Panc1 (cell line): ENCODE data around the gene TBX19. TPM values are rescaled to one million over a fixed set of nuclear protein-coding genes. Genes with fewer than 3 reads are reported as not detected.

Source experiments
- ATAC-seq: fragments of 200-7000 bp; cut with Tn5 transposase; 2 replicates; pipeline ENCODE4 v1.9.1; 2020; ENCODE audit warnings: mild to moderate bottlenecking, moderate library complexity
- BruUV-seq: library from RNA; stranded (reverse); fragments of 400-500 nt; replicated peaks from 2 replicates; lab custom pipeline; 2021; lab: Mats Ljungman, UMichigan
- CTCF ChIA-PET: fragments of 300-600 bp; sonication (Branson Sonifier 250); formaldehyde crosslinking; loops from one replicate; lab custom pipeline; 2022; ENCODE audit warnings: antibody characterized with exemption; lab: Charles Lee
- POLR2A ChIA-PET: fragments of 300-600 bp; sonication (Branson Sonifier 250); formaldehyde crosslinking; loops from one replicate; lab custom pipeline; 2022; ENCODE audit warnings: antibody characterized with exemption; lab: Charles Lee
- DNase-seq: peaks from one replicate; pipeline ENCODE4 v3.0.0-alpha.2; 2010; ENCODE audit warnings: low read depth, low spot score
- H3K27ac ChIP-seq: 2 replicates; pipeline ENCODE4 v1.5.1; 2011; ENCODE audit warnings: mild to moderate bottlenecking, low read length, inconsistent platforms
- H3K27me3 ChIP-seq: fragments of 200-500 bp; sonication (Bioruptor generic); 2 replicates; pipeline ENCODE4 v1.6.0; 2014; ENCODE audit warnings: low read length, inconsistent platforms; ENCODE audit not compliant: control insufficient read depth, insufficient read depth
- H3K36me3 ChIP-seq: fragments of 200-500 bp; sonication (Bioruptor generic); 2 replicates; pipeline ENCODE4 v1.5.1; 2014; ENCODE audit warnings: inconsistent platforms, mild to moderate bottlenecking, low read length, moderate library complexity; ENCODE audit not compliant: control insufficient read depth, insufficient read depth
- H3K4me1 ChIP-seq: 2 replicates; pipeline ENCODE4 v1.5.1; 2011; ENCODE audit warnings: inconsistent platforms, mild to moderate bottlenecking, low read length, moderate library complexity; ENCODE audit not compliant: control insufficient read depth, insufficient read depth
- H3K4me3 ChIP-seq, 2 experiments: 2 replicates each; pipeline ENCODE4 v1.5.1; 2011 to 2012; ENCODE audit warnings: low read depth in 2 of 2, low read length in 2 of 2, mild to moderate bottlenecking in 2 of 2, inconsistent platforms in 1 of 2, moderate library complexity in 1 of 2
- H3K9me3 ChIP-seq: fragments of 200-500 bp; sonication (Bioruptor generic); 2 replicates; pipeline ENCODE4 v1.5.1; 2014; ENCODE audit warnings: low read depth, mild to moderate bottlenecking, inconsistent platforms, low read length, moderate library complexity; ENCODE audit not compliant: control insufficient read depth, insufficient read depth
- CTCF ChIP-seq: fragments of 450-650 bp; IDR thresholded peaks from 2 replicates; pipeline ENCODE4 v1.5.1; 2017; ENCODE audit warnings: mild to moderate bottlenecking
- POLR2AphosphoS5 ChIP-seq: IDR thresholded peaks from 2 replicates; pipeline ENCODE4 v1.6.1; 2012; ENCODE audit warnings: mild to moderate bottlenecking, low read depth, low read length, moderate library complexity
- REST ChIP-seq, 2 experiments: IDR thresholded peaks; 2 replicates each; pipeline ENCODE4 v1.6.1; 2011 to 2012; ENCODE audit warnings: low read depth in 2 of 2, control low read depth in 1 of 2, low read length in 1 of 2, mild to moderate bottlenecking in 1 of 2, moderate library complexity in 1 of 2; ENCODE audit not compliant: insufficient read depth in 1 of 2
- SIN3A ChIP-seq: IDR thresholded peaks from 2 replicates; pipeline ENCODE4 v1.6.1; 2012; ENCODE audit warnings: low read depth, mild to moderate bottlenecking, low read length, moderate library complexity, borderline replicate concordance; ENCODE audit not compliant: insufficient read depth
- TCF7L2 ChIP-seq: IDR thresholded peaks from 2 replicates; pipeline ENCODE4 v1.6.1; 2011; ENCODE audit warnings: mild to moderate bottlenecking, low read depth, low read length, inconsistent platforms
- in situ Hi-C: cut with HindIII; loops from 2 replicates; pipeline ENCODE4 v1.10.0; 2016; ENCODE audit warnings: low sequenced_read_pairs, low pct_unique_long_range_greater_than_20kb
- intact Hi-C: fragments of 100-400 bp; cut with micrococcal nuclease; formaldehyde crosslinking; loops from one replicate; pipeline ENCODE4 v1.10.0; 2022; ENCODE audit not compliant: unreplicated experiment
- total RNA-seq: library from RNA; stranded (reverse); gene quantifications from one replicate; pipeline ENCODE4 v1.2.1, GENCODE V29; 2021; ENCODE audit not compliant: unreplicated experiment

The TBX19 gene
- total RNA-seq, 1 experiment from 2014 or later, result 2.2 TPM

DNA sequence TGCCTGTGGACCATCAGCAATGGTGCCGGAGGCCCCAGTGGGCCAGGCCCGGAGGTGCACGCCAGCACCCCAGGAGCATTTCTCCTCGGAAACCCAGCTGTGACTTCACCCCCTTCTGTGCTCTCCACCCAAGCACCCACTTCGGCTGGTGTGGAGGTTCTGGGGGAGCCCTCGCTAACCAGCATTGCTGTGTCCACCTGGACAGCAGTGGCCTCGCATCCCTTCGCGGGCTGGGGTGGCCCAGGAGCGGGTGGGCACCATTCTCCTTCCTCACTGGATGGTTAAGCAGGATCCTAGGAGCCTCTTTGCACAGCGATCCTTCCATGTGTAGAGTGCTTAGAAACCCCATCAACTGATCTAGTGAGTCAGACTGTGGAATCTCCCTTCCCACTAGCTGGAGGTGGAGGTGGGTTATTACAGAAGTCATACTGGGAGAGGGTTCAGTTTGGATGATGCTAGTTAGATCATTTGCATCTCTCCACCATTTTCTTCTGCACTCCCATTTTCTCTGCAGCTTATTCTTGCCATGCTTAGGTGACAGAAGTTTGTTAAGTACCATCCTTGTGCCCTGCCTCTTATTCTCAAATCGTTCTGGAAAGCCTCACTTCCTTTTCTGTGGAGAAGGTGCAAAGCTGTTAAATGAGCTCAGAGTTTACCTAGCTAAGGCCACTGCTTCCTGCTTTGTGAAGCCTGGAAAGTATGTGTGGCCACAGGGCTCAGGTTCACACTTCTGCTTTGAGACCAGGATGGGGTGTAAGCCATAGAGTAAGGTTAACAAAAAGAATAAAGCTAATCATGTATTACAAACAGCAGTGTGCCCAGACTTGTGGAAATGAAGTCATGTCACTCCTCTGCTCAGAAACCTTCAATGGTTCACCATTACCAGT is 32.3 kb downstream of the TBX19 start:
- ChIA-PET POLR2A (no interaction called here), CTCF (no interaction called here)
- Histone ChIP-seq H3K36me3 (no peaks in the 10 kb centered on the region), H3K9me3 (no peaks in the 10 kb centered on the region), H3K27ac (no peak overlapping the region), H3K27me3 (no peaks in the 10 kb centered on the region), H3K4me1 (no peaks in the 10 kb centered on the region), H3K4me3 (no peak overlapping the region)
- ATAC-seq (no peak), DNase-seq (no peak)
- intact Hi-C loops, result no loop called here
- no TSS peak for BruUV-seq
- TF ChIP-seq REST (IDR thresholded peaks at IDR 0.05; ENCODE audit: insufficient read depth in 1 of 2, low read depth in 2 of 2, low read length in 1 of 2) (no peak), TCF7L2 (no peak), CTCF (no peak)
- in situ Hi-C loops, result no loop called here

DNA sequence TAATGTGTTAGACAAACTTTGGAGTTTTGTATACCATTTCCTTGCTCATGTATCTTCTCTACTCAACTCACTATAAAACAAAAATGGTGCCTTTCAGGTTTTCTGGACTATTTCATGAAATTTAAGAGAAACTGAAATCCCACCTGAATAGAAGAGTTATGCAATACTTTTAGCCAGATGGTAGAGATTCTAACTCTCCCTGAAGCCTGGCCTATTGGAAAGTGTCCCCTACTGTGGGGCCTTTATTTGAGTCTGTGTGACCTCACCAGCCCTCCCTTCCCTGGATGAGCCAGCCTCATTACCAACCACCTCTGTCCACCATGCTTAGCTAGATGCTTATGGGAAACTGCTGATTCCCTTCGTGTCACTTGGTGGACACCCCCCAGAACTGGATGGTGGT is 35.5 kb downstream of the TBX19 start:
- intact Hi-C loops, result no loop called here
- CTCF ChIA-PET, result interaction anchor here (0.8 kb wide), 1 partner anchor 27 kb away, joined by 3 read pairs; no protein-coding TSS in a partner anchor
- H3K4me3 ChIP-seq, result no peak overlapping the region

More for the DNA sequence above, 35.5 kb downstream of the TBX19 start:
- Histone ChIP-seq H3K36me3 (no peaks in the 10 kb centered on the region), H3K9me3 (no peaks in the 10 kb centered on the region), H3K27me3 (no peaks in the 10 kb centered on the region), H3K27ac (no peak overlapping the region), H3K4me1 (no peaks in the 10 kb centered on the region)
- in situ Hi-C loops, result no loop called here
- DNase-seq (no peak), ATAC-seq (no peak)
- POLR2A ChIA-PET, result no interaction called here
- no TSS peak for BruUV-seq
- TF ChIP-seq SIN3A (no peak), POLR2AphosphoS5 (no peak), TCF7L2 (no peak), REST (IDR thresholded peaks at IDR 0.05; ENCODE audit: insufficient read depth in 1 of 2, low read depth in 2 of 2, low read length in 1 of 2) (no peak), CTCF (no peak)
